Posterior cingulate gyrus (tissue), 11 donors: ENCODE measurements around the gene SEMA4D.
"Not testable (repeated sequence)": the region's sequence is repeated elsewhere in the genome, so short reads cannot be mapped to it uniquely, and the experiment has no call there.

Experiments used
- DNase-seq, 10 donors: peaks; one replicate each; pipeline versions ENCODE4 v3.0.0 to v3.0.0-alpha.2; 2020 to 2021; ENCODE audit warnings: mixed read lengths in 3 of 10
- intact Hi-C: fragments of 100-400 bp; cut with DNase I; formaldehyde crosslinking; loops from one replicate; pipeline ENCODE4 v1.15.1; 2023

Gene SEMA4D

GRCh38 chr9:89484475-89485404 is 13.2 kb downstream of the SEMA4D start:
- DNase-seq: peak in 1 of 10 donors; percentile 11
- intact Hi-C loops: no loop called here

GRCh38 chr9:89483592-89484474 is 14.1 kb downstream of the SEMA4D start:
- intact Hi-C loops: no loop called here
- DNase-seq: peak in 4 of 10 donors; percentile 28 to 93 (median 68)

- peak in 4 of 10 donors; percentile 27 to 91 (median 72) for DNase-seq
- intact Hi-C loops: no loop called here
Measured at GRCh38 chr9:89482901-89483361, 15.0 kb downstream of the SEMA4D start.

DNA sequence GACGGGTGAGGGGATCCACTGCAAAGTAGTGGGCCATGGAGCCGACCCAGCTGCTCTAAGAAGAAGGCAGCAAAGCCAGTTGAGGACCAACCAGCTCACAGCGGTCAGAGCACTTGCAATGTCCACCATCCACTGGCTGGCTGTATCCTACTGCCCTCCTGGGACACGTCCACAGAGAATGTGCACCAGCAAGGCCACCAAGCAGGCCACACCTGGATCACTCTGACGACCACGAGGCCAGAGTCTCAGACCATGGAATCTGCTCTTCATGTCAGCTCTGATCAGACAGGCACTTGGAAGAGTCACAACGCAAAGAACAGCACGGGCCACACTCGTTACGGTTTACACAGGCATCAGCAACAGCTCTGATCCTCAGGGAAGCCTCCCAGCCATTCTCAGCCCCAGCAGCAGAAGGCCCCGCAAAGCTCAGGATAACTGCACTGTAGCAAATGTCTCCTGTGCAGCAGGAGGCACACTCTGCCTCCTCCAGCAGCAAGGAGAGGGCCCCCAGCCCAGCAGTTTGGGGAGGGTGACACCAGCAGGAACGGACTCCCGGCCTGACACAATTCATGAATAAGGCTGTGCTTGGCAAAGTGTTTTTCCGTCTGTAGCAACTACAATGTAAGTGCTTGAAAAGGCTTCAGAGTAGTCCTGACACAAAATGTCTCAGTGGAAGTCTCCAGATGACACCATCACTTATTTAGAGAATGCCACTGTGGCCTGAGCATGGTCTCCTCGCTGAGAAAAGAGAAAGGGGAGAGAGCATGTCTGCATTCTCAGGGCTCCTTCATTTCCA is 15.7 kb downstream of the SEMA4D start:
- intact Hi-C loops: no loop called here
- DNase-seq: peak in 5 of 10 donors; percentile 39 to 91 (median 49)

- intact Hi-C loops: no loop called here
Measured at GRCh38 chr9:89481538-89481915, 16.4 kb downstream of the SEMA4D start.

DNA sequence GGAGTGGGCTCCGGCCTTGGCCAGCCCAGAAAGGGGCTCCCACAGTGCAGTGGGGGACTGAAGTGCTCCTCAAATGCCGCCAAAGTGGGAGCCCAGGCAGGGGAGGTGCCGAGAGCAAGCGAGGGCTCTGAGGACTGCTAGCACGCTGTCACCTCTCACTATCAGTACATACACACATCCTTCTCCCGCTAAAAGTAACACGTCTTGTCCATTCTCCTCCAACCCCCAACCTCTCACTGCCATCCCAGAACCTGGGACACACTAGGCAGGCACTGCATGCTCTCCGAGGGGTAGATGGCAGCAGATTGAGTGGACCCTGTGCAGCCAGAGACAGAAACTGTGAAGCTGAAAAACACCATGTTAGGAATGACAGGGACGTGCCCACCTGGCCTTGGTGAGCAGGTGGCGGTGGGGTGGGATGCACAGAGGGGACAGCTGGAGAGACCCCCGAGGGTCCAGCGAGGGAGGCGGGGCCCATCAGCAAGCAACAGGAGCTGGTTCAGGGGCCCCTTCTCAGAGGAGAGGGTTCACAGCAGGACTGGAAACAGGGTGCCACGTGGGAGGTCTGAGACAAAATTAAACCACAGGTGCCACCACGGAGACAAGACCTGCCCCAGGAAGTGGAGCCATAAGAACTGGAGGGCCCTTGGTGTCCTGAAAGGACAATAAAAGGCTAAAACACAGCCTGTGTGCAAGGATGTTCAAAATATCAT is 16.9 kb downstream of the SEMA4D start:
- intact Hi-C loops: no loop called here
- DNase-seq: peak in 2 of 10 donors; percentile 6 to 13

More at GRCh38 chr9:89481538-89481915, 16.4 kb downstream of the SEMA4D start:
- DNase-seq: peak in 2 of 10 donors; percentile 15

GRCh38 chr9:89480372-89480771 is 17.5 kb downstream of the SEMA4D start:
- intact Hi-C loops: not testable (repeated sequence)
- peak in 2 of 10 donors; percentile 9 to 78 for DNase-seq

GRCh38 chr9:89479669-89480011 is 18.3 kb downstream of the SEMA4D start:
- peak in 3 of 10 donors; percentile 14 to 88 (median 19) for DNase-seq
- intact Hi-C loops: not testable (repeated sequence)

- DNase-seq: peak in 2 of 10 donors; percentile 6 to 16
- intact Hi-C loops: no loop called here
Measured at GRCh38 chr9:89478821-89479668, 18.9 kb downstream of the SEMA4D start.

DNA sequence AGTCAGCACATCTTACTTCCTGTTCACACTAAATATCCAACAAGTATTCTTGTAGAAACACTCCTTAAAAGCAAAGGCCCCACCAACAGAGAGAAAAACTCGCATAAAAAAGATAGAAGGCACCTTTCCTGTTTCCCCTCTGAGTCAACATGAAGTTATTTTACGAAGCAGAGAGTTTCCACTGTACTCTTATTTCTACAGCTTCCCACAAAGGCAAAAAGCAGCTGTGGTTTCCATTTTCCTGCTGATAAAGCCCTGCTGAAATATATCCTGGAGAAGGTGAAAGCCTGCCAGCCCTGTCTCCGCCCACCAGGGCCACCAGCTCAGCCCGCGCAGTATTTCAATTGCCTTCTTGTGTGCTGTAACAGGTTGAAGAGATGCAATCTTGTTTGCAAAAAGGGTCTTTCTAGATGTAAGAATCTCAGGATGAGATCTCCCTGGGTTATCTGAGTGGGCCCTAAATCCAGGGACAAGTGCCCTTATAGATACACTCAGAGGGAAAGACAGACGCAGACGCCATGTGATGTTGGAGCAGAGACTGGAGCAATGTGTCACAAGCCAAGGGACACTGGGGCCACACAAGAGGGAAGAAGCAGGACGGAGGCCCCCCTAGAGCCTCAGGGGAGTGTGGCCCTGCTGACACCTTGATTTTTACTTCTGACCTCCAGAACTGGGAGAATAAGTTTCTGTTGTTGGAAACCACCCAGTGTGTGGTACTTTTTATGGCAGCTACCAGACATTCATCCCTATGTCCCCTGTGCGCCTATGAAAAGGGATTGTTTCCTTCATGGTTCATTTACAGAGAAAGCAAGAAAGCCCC is 19.9 kb downstream of the SEMA4D start:
- intact Hi-C loops: no loop called here
- peak in 3 of 10 donors; percentile 16 to 82 (median 34) for DNase-seq

DNA sequence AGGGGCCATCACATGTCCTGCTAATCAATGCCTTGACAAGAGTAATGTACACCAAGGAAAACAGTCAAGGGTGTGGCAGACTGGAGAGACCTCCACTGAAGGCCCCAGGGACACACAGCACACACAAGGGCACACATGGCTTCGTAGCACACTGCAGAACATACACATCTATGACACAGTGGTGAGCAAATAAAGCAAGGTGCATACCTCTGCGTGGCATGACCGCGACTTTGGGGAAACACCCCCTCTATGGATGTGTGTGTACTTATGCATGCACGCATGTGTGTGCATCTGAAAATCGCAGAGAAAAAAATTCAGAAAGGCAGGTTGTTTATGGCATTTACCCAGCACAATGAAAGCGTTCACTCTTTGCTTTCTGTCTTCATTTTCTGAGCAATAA is 20.5 kb downstream of the SEMA4D start:
- intact Hi-C loops: no loop called here
- peak in 2 of 10 donors; percentile 6 to 14 for DNase-seq

DNA sequence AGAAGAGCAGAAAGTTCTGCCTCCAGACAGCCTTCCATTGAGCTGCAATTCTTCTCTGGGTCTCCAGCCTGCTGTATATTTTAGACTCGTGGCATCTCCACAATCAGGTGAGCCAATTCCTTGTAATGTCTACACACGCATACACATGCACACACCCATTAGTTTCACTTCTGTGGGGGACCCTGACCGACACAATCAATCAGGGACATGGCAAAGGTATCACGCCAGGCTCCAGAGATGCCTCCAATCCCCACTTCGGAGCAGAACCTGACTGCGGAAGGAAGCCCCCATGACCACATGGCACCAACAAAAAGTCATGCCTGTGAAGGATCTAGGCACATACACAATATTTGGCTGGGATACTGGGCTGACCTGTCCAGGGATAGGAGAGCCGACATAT is 21.4 kb downstream of the SEMA4D start:
- DNase-seq: peak in 2 of 10 donors; percentile 8 to 15
- intact Hi-C loops: no loop called here

GRCh38 chr9:89475891-89476440 is 21.9 kb downstream of the SEMA4D start:
- DNase-seq: peak in 2 of 10 donors; percentile 7 to 15
- intact Hi-C loops: no loop called here

DNA sequence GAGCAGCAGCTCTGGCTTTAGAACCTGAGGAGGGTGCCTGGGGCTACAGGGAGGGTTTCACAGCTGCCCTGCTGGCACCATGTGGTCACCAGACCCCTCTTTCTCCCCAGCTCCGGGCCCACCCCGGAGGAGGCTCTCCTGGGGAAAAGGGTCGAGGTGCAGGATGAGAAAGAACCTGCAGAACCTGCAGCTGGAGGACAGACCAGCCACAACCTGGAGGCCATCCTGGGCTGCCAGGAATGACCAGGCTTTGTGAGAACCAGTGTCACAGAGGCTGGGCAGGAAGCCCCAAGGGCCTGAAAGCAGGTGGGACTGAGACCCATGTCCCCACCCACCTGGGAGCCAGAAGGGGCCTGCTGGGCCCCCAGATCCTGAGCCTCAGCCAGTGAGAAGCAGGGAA is 23.0 kb downstream of the SEMA4D start:
- intact Hi-C loops: no loop called here
- peak in 2 of 10 donors; percentile 6 to 9 for DNase-seq

- peak in 2 of 10 donors; percentile 8 to 15 for DNase-seq
- intact Hi-C loops: no loop called here
Measured at GRCh38 chr9:89473762-89474469, 24.0 kb downstream of the SEMA4D start.

DNA sequence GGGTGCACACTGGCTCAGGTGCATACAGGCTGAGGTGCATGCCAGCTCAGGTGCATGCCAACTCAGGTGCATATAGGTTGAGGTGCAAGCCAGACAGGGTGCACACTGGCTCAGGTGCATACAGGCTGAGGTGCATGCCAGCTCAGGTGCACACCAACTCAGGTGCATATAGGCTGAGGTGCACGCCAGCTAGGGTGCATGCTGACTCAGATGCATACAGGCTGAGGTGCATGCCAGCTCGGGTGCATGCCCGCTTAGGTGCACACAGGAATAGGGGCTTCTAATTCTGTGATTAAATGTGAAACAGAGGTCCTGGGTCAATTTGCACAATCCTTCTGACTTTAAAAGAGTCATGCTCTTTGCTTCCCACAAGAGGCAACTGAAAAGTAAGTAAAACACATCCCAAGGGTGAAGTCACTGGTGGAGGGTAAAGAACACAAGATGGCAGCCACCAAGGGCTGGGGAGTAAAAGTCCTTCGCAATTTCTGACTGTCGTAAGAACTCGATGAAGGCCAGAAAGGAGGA is 26.1 kb downstream of the SEMA4D start:
- DNase-seq, intact Hi-C loops: not testable (repeated sequence)
